SU-DHL-6 (cell line): Measurements from ENCODE around the gene GALNT11.

ENCODE experiments used
- CTCF ChIP-seq: fragments of 200-600 bp; sonication (generic); IDR thresholded peaks from one replicate; pipeline ENCODE4 v1.5.1; 2017; ENCODE audit warnings: antibody characterized with exemption, mild to moderate bottlenecking, low read length, moderate library complexity; ENCODE audit not compliant: insufficient read depth, poor library complexity, severe bottlenecking
- EZH2phosphoT487 ChIP-seq: fragments of 200-600 bp; sonication (generic), shearing (Covaris generic); conservative IDR thresholded peaks from 2 replicates; pipeline ENCODE4 v1.6.1; 2018; ENCODE audit warnings: mild to moderate bottlenecking, antibody characterized with exemption, low read length, moderate library complexity, mixed read lengths

- TF ChIP-seq EZH2phosphoT487 (no peak), CTCF (no peak)
Observed at GRCh38 chr7:151978616-151979015, 46.9 kb upstream of the GALNT11 start.
